ENCODE data around the gene UGT1A3.

- no peak for TF ChIP-seq GABPA (IDR thresholded peaks at IDR 0.05 in 1 of 2, conservative IDR thresholded peaks at IDR 0.05 in 1 of 2)
- TF ChIP-seq ATF3 (IDR thresholded peaks at IDR 0.05) = no peak
- TF ChIP-seq, protein P1, sequence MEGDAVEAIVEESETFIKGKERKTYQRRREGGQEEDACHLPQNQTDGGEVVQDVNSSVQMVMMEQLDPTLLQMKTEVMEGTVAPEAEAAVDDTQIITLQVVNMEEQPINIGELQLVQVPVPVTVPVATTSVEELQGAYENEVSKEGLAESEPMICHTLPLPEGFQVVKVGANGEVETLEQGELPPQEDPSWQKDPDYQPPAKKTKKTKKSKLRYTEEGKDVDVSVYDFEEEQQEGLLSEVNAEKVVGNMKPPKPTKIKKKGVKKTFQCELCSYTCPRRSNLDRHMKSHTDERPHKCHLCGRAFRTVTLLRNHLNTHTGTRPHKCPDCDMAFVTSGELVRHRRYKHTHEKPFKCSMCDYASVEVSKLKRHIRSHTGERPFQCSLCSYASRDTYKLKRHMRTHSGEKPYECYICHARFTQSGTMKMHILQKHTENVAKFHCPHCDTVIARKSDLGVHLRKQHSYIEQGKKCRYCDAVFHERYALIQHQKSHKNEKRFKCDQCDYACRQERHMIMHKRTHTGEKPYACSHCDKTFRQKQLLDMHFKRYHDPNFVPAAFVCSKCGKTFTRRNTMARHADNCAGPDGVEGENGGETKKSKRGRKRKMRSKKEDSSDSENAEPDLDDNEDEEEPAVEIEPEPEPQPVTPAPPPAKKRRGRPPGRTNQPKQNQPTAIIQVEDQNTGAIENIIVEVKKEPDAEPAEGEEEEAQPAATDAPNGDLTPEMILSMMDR (IDR thresholded peaks at IDR 0.05; ENCODE audit: low read depth, low read length, missing input control) = no peak
- TF ChIP-seq, protein P2, sequence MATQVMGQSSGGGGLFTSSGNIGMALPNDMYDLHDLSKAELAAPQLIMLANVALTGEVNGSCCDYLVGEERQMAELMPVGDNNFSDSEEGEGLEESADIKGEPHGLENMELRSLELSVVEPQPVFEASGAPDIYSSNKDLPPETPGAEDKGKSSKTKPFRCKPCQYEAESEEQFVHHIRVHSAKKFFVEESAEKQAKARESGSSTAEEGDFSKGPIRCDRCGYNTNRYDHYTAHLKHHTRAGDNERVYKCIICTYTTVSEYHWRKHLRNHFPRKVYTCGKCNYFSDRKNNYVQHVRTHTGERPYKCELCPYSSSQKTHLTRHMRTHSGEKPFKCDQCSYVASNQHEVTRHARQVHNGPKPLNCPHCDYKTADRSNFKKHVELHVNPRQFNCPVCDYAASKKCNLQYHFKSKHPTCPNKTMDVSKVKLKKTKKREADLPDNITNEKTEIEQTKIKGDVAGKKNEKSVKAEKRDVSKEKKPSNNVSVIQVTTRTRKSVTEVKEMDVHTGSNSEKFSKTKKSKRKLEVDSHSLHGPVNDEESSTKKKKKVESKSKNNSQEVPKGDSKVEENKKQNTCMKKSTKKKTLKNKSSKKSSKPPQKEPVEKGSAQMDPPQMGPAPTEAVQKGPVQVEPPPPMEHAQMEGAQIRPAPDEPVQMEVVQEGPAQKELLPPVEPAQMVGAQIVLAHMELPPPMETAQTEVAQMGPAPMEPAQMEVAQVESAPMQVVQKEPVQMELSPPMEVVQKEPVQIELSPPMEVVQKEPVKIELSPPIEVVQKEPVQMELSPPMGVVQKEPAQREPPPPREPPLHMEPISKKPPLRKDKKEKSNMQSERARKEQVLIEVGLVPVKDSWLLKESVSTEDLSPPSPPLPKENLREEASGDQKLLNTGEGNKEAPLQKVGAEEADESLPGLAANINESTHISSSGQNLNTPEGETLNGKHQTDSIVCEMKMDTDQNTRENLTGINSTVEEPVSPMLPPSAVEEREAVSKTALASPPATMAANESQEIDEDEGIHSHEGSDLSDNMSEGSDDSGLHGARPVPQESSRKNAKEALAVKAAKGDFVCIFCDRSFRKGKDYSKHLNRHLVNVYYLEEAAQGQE (IDR thresholded peaks at IDR 0.05) = no peak
- TF ChIP-seq SP1 (IDR thresholded peaks at IDR 0.05) = no peak
These were observed 72.7 kb downstream of the UGT1A3 start for GRCh38 chr2:233801357-233802131.

Data from liver (tissue), 3 donors.